Body of pancreas (tissue), 4 donors: ENCODE results near the gene CACNA2D3. TPM values are rescaled to one million over a fixed set of nuclear protein-coding genes. Genes with fewer than 3 reads are reported as not detected.

Source experiments
- ATAC-seq: fragments of 150-250 bp; one replicate; pipeline ENCODE4 v1.9.1; 2016
- DNase-seq, 4 donors: peaks; one replicate each; pipeline ENCODE4 v3.0.0-alpha.2; 2019
- H3K27ac ChIP-seq, 4 donors: fragments of 200-600 bp; sonication (generic); 1 replicate in 3 of 4; 2 replicates in 1 of 4; pipeline versions ENCODE4 v1.5.1 to v1.6.1; 2016 to 2019; ENCODE audit warnings: mild to moderate bottlenecking in 1 of 4, mixed read lengths in 1 of 4, moderate library complexity in 1 of 4
- H3K27me3 ChIP-seq, 2 donors: fragments of 200-600 bp; sonication (generic); one replicate each; pipeline ENCODE4 v1.6.0; 2016; ENCODE audit warnings: mild to moderate bottlenecking in 1 of 2
- H3K36me3 ChIP-seq, 2 donors: fragments of 200-600 bp; sonication (generic); replicated peaks in 1 of 2; 2 replicates each; pipeline ENCODE4 v1.5.1; 2016; ENCODE audit warnings: low read depth in 2 of 2; ENCODE audit not compliant: insufficient read depth in 1 of 2
- H3K4me1 ChIP-seq: fragments of 200-600 bp; sonication (generic); one replicate; pipeline ENCODE4 v1.6.0; 2016
- H3K4me3 ChIP-seq, 2 donors: fragments of 200-600 bp; sonication (generic); 1 replicate in 1 of 2; 2 replicates in 1 of 2; pipeline ENCODE4 v1.5.1; 2016 to 2019
- H3K9me3 ChIP-seq, 3 donors: fragments of 200-600 bp; sonication (generic); 1 replicate in 2 of 3; 2 replicates in 1 of 3; pipeline ENCODE4 v1.5.1; 2016
- CTCF ChIP-seq, 7 experiments: fragments of 450-650 bp in 4 of 7; fragments of 200-600 bp in 3 of 7; sonication (generic) in 3 of 7; IDR thresholded peaks; one replicate each; pipeline ENCODE4 v1.5.1; 2016 to 2019; ENCODE audit warnings: antibody characterized with exemption in 7 of 7
- POLR2A ChIP-seq, 3 donors: fragments of 450-650 bp; IDR thresholded peaks; one replicate each; pipeline ENCODE4 v1.6.1; 2016; ENCODE audit warnings: antibody characterized with exemption in 3 of 3, mild to moderate bottlenecking in 2 of 3
- WGBS, 2 donors: methylation state at CpG; one replicate each; pipeline ENCODE4 v1.1.5; 2017; 5-methylcytosine and 5-hydroxymethylcytosine counted together
- intact Hi-C: fragments of 100-400 bp; cut with DNase I; formaldehyde crosslinking; loops from one replicate; pipeline ENCODE4 v1.15.1; 2023
- total RNA-seq, 2 donors: library from RNA; depleted of rRNA; stranded (reverse); fragments of >200 nt; gene quantifications; one replicate each; pipeline ENCODE4 v1.1.0, GENCODE V29; 2016

CACNA2D3 gene
- total RNA-seq, 2 donors from 2014 or later, result not detected

DNA sequence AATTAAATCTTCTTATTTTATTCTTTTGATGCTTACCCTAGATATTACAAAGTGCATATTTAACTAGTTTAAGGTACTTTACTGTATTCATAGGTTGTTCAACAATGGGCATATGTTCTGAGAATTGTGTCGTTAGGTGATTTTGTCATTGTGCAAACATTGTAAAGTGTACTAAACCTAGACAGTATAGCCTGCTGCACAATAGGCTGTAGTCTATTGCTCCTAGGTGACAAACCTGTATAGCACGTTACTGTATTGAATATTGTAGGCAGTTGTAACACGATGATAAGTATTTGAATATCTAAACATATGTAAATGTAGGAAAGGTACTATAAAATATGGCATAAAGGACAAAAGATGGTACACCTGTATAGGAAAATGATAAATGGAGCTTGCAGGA, 100.7 kb downstream of the CACNA2D3 start:
- no peak for ATAC-seq

GRCh38 chr3:54225841-54226528, 103.6 kb downstream of the CACNA2D3 start:
- DNase-seq, result no peak
- ATAC-seq, result no peak
- Histone ChIP-seq H3K4me1 (no peaks in the 10 kb centered on the region), H3K27ac (no peak overlapping the region), H3K27me3 (no peaks in the 10 kb centered on the region), H3K9me3 (no peaks in the 10 kb centered on the region), H3K4me3 (no peak overlapping the region), H3K36me3 (no peaks in the 10 kb centered on the region)
- TF ChIP-seq CTCF (IDR thresholded peaks at IDR 0.05), result no peak
- TF ChIP-seq POLR2A (IDR thresholded peaks at IDR 0.05), result no peak
- intact Hi-C loops, result no loop called here
- 53 to 60% methylated on average over 8 of the region's 8 CpGs for WGBS, 2 donors

More for the DNA sequence above, 100.7 kb downstream of the CACNA2D3 start:
- WGBS, 2 donors, result 50 to 66% methylated on average over 3 of the region's 3 CpGs
- no peaks in the 10 kb centered on the region for H3K36me3 ChIP-seq
- no peaks in the 10 kb centered on the region for H3K4me1 ChIP-seq
- H3K27ac ChIP-seq, result no peak overlapping the region
- no peak for DNase-seq
- H3K9me3 ChIP-seq, result no peaks in the 10 kb centered on the region
- TF ChIP-seq POLR2A (IDR thresholded peaks at IDR 0.05), result no peak
- TF ChIP-seq CTCF (IDR thresholded peaks at IDR 0.05), result no peak
- H3K4me3 ChIP-seq, result no peak overlapping the region
- H3K27me3 ChIP-seq, result no peaks in the 10 kb centered on the region
- intact Hi-C loops, result no loop called here

DNA sequence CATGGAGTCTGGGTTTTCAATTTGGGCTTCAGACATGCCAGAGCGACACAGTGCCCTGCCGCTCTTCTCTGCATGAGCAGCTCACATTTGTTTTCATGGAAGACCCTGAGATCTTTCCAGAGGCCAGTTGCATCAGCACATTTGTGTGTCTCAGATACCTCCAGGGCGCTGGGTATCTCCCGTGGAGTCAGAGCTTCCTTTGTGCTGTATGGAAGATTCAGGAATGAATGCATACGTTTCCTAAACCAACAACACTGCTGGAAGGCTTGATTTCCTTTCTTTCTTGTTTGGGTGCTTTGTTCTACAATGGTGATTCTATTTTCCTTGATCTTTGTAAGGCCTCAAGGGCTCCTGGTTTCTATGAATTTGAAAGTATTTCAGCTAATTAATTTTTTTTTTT, 106.5 kb downstream of the CACNA2D3 start:
- H3K4me1 ChIP-seq, result no peaks in the 10 kb centered on the region
- no peak overlapping the region for H3K4me3 ChIP-seq
- 81 to 85% methylated on average over 5 of the region's 5 CpGs for WGBS, 2 donors
- H3K27me3 ChIP-seq, result no peaks in the 10 kb centered on the region
- H3K9me3 ChIP-seq, result no peaks in the 10 kb centered on the region
- intact Hi-C loops, result no loop called here
- no peaks in the 10 kb centered on the region for H3K36me3 ChIP-seq
- ATAC-seq (no peak), DNase-seq (no peak)
- H3K27ac ChIP-seq, result no peak overlapping the region
- TF ChIP-seq CTCF (IDR thresholded peaks at IDR 0.05), result no peak
- TF ChIP-seq POLR2A (IDR thresholded peaks at IDR 0.05), result no peak

DNA sequence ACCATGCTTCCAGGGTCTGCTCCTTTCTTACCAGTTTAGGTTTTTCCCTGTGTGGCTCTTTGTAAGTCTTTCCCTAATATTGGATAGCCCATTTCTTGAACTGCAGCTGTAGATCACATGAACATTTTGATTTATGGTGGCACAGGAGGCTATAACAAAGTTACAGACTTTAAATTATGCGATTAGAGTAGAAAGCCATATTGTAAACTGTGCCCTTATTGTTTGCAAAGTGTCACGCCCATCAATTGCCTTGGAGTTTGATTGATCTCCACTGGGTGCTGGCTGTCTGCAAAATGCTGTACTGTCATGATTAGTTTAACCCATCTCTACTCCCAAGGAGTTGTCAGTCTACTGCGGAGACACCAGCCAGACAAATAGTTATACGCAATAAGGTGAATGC, 110.3 kb downstream of the CACNA2D3 start:
- Histone ChIP-seq H3K36me3 (no peaks in the 10 kb centered on the region), H3K9me3 (no peaks in the 10 kb centered on the region), H3K4me1 (no peaks in the 10 kb centered on the region), H3K27me3 (no peaks in the 10 kb centered on the region), H3K4me3 (no peak overlapping the region), H3K27ac (no peak overlapping the region)
- DNase-seq (no peak), ATAC-seq (no peak)
- TF ChIP-seq CTCF (IDR thresholded peaks at IDR 0.05) (no peak), POLR2A (IDR thresholded peaks at IDR 0.05) (no peak)
- 84 to 92% methylated on average over 4 of the region's 4 CpGs for WGBS, 2 donors
- intact Hi-C loops, result no loop called here

DNA sequence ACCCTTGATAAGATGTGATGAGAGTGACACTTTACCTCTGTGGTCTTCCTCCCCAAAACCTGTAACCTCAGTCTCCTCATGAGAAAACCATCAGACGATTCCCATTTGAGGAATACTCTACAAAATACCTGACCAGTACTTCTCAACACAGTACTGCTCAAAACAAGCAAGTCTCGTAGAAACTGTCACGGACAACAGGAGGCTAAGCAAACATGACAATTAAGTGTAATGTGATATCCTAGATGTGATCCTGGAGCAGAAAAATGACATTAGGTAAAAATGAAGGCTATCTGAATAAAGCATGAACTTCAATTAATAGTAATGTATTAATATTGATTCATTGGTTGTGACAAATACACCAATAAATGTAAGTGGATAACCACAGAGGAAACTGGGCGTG, 113.6 kb downstream of the CACNA2D3 start:
- TF ChIP-seq POLR2A (IDR thresholded peaks at IDR 0.05) (no peak), CTCF (IDR thresholded peaks at IDR 0.05) (no peak)
- H3K27ac ChIP-seq, result no peak overlapping the region
- H3K4me3 ChIP-seq, result no peak overlapping the region
- intact Hi-C loops, result no loop called here
- H3K4me1 ChIP-seq, result no peaks in the 10 kb centered on the region
- DNase-seq (no peak), ATAC-seq (no peak)
- H3K27me3 ChIP-seq, result no peaks in the 10 kb centered on the region
- no peaks in the 10 kb centered on the region for H3K36me3 ChIP-seq
- H3K9me3 ChIP-seq, result no peaks in the 10 kb centered on the region
- 50 to 55% methylated on average over 4 of the region's 4 CpGs for WGBS, 2 donors
